Keratinocyte (primary cell): Measurements from ENCODE around the gene GPR85. TPM values are rescaled to one million over a fixed set of nuclear protein-coding genes. Genes with fewer than 3 reads are reported as not detected.

Experiments used
- DNase-seq: peaks from one replicate; pipeline ENCODE4 v3.0.0-alpha.2; 2011; ENCODE audit warnings: low read depth, missing footprints, low spot score
- FAIRE-seq: peaks from 2 replicates; lab custom pipeline; 2011; peaks lifted over from hg19 to GRCh38; lab: Jason Lieb, UNC
- H2AFZ ChIP-seq: 2 replicates; pipeline ENCODE4 v1.6.0; 2012; ENCODE audit warnings: low read length, control low read depth, inconsistent platforms; ENCODE audit not compliant: control insufficient read depth
- H3K27ac ChIP-seq: 2 replicates; pipeline ENCODE4 v1.5.1; 2011; ENCODE audit warnings: low read length; ENCODE audit not compliant: control insufficient read depth, insufficient read depth
- H3K27me3 ChIP-seq: 3 replicates; pipeline ENCODE4 v1.6.0; 2011; ENCODE audit warnings: low read length; ENCODE audit not compliant: control insufficient read depth, insufficient read depth; ENCODE audit errors: extremely low read depth
- H3K36me3 ChIP-seq, 2 experiments: 2 replicates in 1 of 2; 3 replicates in 1 of 2; pipeline ENCODE4 v1.5.1; 2011; ENCODE audit warnings: low read length in 2 of 2, mild to moderate bottlenecking in 1 of 2; ENCODE audit not compliant: control insufficient read depth in 2 of 2, insufficient read depth in 2 of 2; ENCODE audit errors: extremely low read depth in 1 of 2
- H3K4me1 ChIP-seq: 3 replicates; pipeline ENCODE4 v1.5.1; 2011; ENCODE audit warnings: low read length; ENCODE audit not compliant: control insufficient read depth, insufficient read depth; ENCODE audit errors: extremely low read depth
- H3K4me2 ChIP-seq: 3 replicates; pipeline ENCODE4 v1.6.0; 2011; ENCODE audit warnings: low read depth, low read length; ENCODE audit not compliant: control insufficient read depth, insufficient read depth; ENCODE audit errors: extremely low read depth
- H3K4me3 ChIP-seq, 3 experiments: fragments of 200-600 bp in 1 of 3; sonication (generic) in 1 of 3; 2 replicates in 2 of 3; 3 replicates in 1 of 3; pipeline ENCODE4 v1.5.1; 2011 to 2016; ENCODE audit warnings: low read length in 3 of 3, mild to moderate bottlenecking in 3 of 3, control low read depth in 2 of 3, inconsistent platforms in 1 of 3, low read depth in 1 of 3, mixed read lengths in 1 of 3, mixed run types in 1 of 3, moderate library complexity in 1 of 3; ENCODE audit not compliant: control insufficient read depth in 2 of 3, insufficient read depth in 2 of 3; ENCODE audit errors: extremely low read depth in 1 of 3
- H3K79me2 ChIP-seq: 2 replicates; pipeline ENCODE4 v1.6.0; 2012; ENCODE audit warnings: low read length; ENCODE audit not compliant: control insufficient read depth, insufficient read depth
- H3K9ac ChIP-seq: 3 replicates; pipeline ENCODE4 v1.6.0; 2011; ENCODE audit warnings: low read length; ENCODE audit not compliant: control insufficient read depth, insufficient read depth; ENCODE audit errors: extremely low read depth
- H3K9me1 ChIP-seq: 3 replicates; pipeline ENCODE4 v1.6.0; 2011; ENCODE audit warnings: low read length; ENCODE audit not compliant: control insufficient read depth, insufficient read depth; ENCODE audit errors: extremely low read depth
- H3K9me3 ChIP-seq: 2 replicates; pipeline ENCODE4 v1.5.1; 2012; ENCODE audit warnings: low read depth, low read length; ENCODE audit not compliant: control insufficient read depth
- H4K20me1 ChIP-seq: 3 replicates; pipeline ENCODE4 v1.6.0; 2011; ENCODE audit warnings: low read length; ENCODE audit not compliant: control insufficient read depth, insufficient read depth; ENCODE audit errors: extremely low read depth
- CTCF ChIP-seq, 3 experiments: IDR thresholded peaks in 1 of 3; conservative IDR thresholded peaks in 1 of 3; optimal IDR thresholded peaks in 1 of 3; 2 replicates in 2 of 3; 3 replicates in 1 of 3; pipeline versions ENCODE3 to v1.5.1; 2011; ENCODE audit warnings: low read length in 3 of 3, mild to moderate bottlenecking in 3 of 3, moderate library complexity in 2 of 3, control low read depth in 1 of 3, inconsistent platforms in 1 of 3; ENCODE audit not compliant: insufficient read depth in 2 of 3; ENCODE audit errors: extremely low read depth in 1 of 3
- EZH2 ChIP-seq: IDR thresholded peaks from one replicate; pipeline ENCODE4 v1.6.1; 2012; ENCODE audit warnings: inconsistent platforms, mild to moderate bottlenecking, low read length, moderate library complexity
- dilution Hi-C: fragments of 300-500 bp; cut with MboI; formaldehyde crosslinking; loops from one replicate; pipeline ENCODE4 v1.7.0; 2020; ENCODE audit warnings: low sequenced_read_pairs; ENCODE audit not compliant: extremely low pct_ligation_motif_present
- polyA plus RNA-seq, 5 experiments: library from polyadenylated mRNA; depleted of rRNA in 3 of 5; stranded (reverse) in 3 of 5; stranded (forward) in 1 of 5; unstranded in 1 of 5; fragments of >200 nt; gene quantifications; 1 replicate in 1 of 5; 2 replicates in 3 of 5; 3 replicates in 1 of 5; pipeline versions ENCODE4 v1.2.1 to v1.2.3, GENCODE V29; 2011 to 2012; ENCODE audit warnings: missing spikeins in 2 of 5, low read depth in 1 of 5, low replicate concordance in 1 of 5

The GPR85 gene
- polyA plus RNA-seq, 1 donor (not counting 4 experiments of a cell fraction or from before 2014, with no cell fraction given) = 2.0 TPM

GRCh38 chr7:113083816-113084495 lies 2.7 kb downstream of the GPR85 start:
- H3K9me1 ChIP-seq = no peaks in the 10 kb centered on the region
- no peak overlapping the region for H3K4me3 ChIP-seq
- H3K27ac ChIP-seq = no peak overlapping the region
- dilution Hi-C loops = no loop called here
- no peak for TF ChIP-seq EZH2
- no peak for TF ChIP-seq CTCF (optimal IDR thresholded peaks at IDR 0.05 in 1 of 3, IDR thresholded peaks at IDR 0.05 in 1 of 3, conservative IDR thresholded peaks at IDR 0.05 in 1 of 3; ENCODE audit: extremely low read depth in 1 of 3, insufficient read depth in 2 of 3, low read length in 3 of 3)
- H3K9me3 ChIP-seq = no peaks in the 10 kb centered on the region
- no peaks in the 10 kb centered on the region for H3K27me3 ChIP-seq
- H3K9ac ChIP-seq = no peak overlapping the region
- no peak overlapping the region for H3K4me2 ChIP-seq
- no peak for DNase-seq
- no peak for FAIRE-seq
- peaks cover 13% of the 10 kb centered on the region for H3K4me1 ChIP-seq
- no peaks in the 10 kb centered on the region for H3K36me3 ChIP-seq
- no peak overlapping the region for H2AFZ ChIP-seq
- no peaks in the 10 kb centered on the region for H3K79me2 ChIP-seq
- H4K20me1 ChIP-seq = no peaks in the 10 kb centered on the region

- TF ChIP-seq EZH2 = no peak
- no peak for TF ChIP-seq CTCF (optimal IDR thresholded peaks at IDR 0.05 in 1 of 3, IDR thresholded peaks at IDR 0.05 in 1 of 3, conservative IDR thresholded peaks at IDR 0.05 in 1 of 3; ENCODE audit: extremely low read depth in 1 of 3, insufficient read depth in 2 of 3, low read length in 3 of 3)
- H4K20me1 ChIP-seq = no peaks in the 10 kb centered on the region
- dilution Hi-C loops = no loop called here
- no peaks in the 10 kb centered on the region for H3K36me3 ChIP-seq
- H3K4me3 ChIP-seq = no peak overlapping the region
- no peak overlapping the region for H3K27ac ChIP-seq
- no peaks in the 10 kb centered on the region for H3K79me2 ChIP-seq
- peaks cover 13% of the 10 kb centered on the region for H3K4me1 ChIP-seq
- H2AFZ ChIP-seq = no peak overlapping the region
- no peaks in the 10 kb centered on the region for H3K9me3 ChIP-seq
- FAIRE-seq = no peak
- no peak overlapping the region for H3K9ac ChIP-seq
- no peaks in the 10 kb centered on the region for H3K9me1 ChIP-seq
- DNase-seq = no peak
- no peaks in the 10 kb centered on the region for H3K27me3 ChIP-seq
- no peak overlapping the region for H3K4me2 ChIP-seq
Measured at GRCh38 chr7:113083132-113083815, 3.4 kb downstream of the GPR85 start.
